NCI-H2196 (cell line): Measurements from ENCODE around the gene KTN1.

Experiments
- DNase-seq: peaks from one replicate; lab custom pipeline; 2025; ENCODE audit not compliant: unreplicated experiment; lab: John Stamatoyannopoulos, UW

KTN1 gene

DNA sequence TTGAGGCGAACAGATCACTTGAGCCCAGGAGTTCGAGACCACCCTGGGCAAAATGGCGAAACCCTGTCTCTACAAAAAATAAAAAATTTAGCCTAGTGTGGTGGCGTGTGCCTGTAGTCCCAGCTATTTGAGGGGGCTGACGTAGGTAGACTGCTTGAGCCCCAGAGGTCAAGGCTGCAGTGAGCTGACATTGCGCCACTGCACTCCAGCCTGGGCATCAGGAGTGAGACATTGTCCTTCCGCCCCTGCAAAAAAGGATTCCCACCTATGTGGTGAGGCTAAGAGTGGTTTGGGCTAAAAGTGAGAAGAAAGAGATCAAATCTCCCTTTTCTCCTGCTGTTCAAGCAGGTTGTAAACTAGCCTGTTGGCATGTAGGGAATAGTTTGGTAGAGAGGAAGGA lies 5.0 kb upstream of the KTN1 start:
- no peak for DNase-seq

DNA sequence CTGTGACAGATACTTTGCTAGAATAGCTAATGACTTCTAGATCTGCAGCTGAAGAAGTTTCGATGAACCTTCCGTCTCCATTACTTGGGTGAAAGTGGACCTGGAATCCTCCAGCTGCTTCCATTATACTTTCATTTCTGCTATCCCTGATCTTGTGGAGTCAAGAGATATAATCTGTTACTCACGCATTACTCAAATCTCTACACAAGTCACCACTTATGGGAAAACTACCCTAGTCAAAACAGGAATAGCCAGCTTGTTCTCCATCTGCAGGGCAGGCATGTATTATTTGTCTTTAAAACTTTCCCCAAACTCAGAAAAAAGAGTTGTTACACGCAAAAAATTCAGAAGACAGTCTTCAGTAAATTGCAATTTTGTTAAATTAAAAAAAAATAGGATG lies 2.8 kb upstream of the KTN1 start:
- DNase-seq = no peak

DNA sequence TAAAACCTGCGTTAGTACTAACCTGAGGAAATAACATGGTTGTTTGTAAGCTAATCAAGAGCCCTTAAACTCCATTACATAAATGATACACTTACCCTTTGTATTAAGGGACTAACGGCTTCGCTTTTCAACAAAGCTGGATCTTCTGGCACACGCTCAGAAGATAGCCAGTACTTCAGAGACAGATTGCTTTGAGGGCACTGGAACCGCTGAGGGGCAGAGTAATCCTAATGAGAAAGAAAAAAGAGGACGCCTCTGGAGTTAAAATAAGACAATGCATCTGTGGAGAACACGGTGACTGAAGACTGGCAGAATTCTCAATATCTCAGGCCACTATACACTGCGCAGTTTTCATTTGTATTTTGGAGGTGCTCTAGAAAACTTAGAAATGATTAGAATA lies 1.5 kb upstream of the KTN1 start:
- DNase-seq = no peak

DNA sequence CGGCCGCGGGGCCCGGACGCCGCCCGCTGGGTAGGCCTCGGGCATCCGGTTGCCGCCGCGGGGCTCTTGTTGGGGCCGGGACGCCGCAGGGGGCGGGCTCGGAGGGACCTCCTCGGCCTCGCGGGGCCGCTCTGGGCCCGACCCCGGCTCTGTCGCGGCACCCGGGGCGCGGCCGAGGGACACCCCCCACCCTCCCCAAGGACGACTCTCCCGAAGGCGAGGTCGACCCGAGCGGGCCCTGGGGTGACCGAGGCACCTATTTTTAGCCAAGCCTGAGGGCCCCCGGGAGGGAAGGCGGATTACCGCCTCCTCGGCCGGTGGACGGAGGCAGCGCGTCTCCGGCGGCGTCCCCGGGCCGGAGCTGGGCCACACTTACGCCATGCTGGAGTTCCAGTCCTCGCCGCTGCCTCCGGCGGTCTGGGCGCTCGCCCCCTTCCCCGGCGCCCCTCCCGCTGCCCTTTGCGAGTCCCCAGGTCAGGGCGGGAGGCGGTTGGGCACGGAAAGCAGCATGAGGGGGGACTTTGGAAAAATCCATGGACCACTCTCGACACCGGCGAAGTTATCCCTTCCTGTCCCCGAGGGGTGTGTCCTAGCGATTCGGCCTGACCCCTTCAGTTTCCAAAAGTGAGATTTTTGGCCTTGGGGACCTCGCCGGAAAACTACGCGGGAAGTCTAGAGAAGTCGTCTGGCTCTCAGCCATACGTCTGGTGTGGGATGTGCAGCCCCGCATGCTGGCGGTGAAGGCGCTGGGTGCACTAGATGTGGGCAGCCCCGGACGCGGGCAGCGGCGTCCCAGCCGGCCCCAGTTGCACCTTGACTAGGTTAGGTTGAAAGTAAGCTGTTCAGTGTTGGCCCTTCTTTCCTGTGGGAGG lies 699 bp downstream of the KTN1 start:
- peak; percentile 33 for DNase-seq

DNA sequence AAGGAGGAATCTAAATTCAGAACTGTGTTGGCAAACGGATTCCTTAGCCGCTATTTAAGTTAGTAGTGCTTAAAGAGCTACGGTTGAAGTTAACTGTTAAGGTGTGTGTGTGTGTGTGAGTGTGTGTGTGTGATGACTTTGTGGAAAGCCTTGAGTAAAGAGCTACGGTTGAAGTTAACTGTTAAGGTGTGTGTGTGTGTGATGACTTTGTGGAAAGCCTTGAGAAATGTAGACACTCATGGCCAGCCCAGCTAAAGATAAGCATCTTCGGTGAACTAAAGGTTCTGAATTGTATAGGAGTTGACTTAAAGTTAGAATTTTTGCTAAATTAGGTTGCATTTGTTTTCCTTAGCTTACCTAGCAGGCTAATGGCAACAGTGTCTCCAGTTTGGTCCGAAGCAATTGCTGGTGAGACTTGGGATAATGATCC lies 1.4 kb downstream of the KTN1 start:
- no peak for DNase-seq

DNA sequence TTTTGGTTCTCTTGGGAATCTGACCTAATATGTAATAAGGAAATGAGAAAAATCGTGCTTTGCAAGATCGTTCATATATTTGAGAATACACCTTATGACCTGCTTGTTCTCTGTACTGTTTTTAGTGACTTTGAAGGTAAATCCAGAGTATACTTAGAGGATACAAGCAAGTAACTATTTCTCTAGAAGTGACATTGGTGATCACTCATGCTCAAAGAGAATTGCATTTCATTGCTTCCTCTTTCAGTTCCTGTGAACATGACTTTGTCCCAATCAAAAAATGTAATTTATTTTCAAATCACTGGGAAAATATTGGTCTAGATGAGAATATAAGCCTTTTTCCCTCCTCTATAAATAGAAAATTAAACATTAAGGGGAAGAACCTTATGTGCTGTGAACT lies 2.7 kb downstream of the KTN1 start:
- no peak for DNase-seq

DNA sequence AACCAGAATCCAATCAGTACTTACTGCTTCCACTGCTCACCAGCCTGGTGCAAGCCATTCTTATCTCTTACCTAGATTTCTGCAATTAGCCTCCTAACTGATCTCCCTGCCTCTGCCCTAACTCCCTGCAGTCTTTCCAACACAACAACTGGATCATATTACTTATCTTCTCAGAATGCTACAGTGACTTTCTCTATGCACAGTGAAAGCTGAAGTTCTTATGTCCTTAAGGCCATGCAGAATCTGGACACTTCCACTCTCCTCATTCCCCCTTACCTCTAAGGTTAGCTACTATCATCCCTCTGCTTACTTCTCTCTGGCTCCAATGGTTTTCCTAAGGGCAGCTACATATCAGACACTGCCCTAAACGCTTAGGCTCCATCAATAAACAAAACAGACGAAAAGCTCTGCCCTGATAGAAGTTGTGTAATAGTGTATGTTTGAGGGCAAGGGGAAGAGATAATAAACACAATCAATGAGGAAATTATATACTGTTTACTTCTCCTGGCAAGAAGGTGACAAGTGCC lies 4.0 kb downstream of the KTN1 start:
- DNase-seq = no peak

DNA sequence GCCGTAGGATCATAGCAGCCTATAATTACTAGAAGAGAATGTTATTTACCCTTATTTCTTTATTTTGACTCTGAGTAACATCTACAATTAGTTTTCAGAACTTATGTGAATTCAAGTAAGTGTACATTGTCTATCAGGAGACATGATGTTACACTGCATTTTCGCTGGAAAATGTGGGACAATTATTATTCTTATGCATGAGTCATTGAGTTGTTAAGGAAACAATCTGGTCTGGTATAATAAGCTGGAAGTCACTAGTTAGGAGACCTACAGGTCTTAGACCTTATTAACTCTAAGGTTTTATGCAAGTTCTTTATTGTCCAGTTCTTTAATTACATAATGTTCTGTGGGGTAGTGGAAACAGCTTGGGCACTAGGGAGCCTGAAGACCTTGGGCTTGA lies 5.8 kb downstream of the KTN1 start:
- DNase-seq = no peak

DNA sequence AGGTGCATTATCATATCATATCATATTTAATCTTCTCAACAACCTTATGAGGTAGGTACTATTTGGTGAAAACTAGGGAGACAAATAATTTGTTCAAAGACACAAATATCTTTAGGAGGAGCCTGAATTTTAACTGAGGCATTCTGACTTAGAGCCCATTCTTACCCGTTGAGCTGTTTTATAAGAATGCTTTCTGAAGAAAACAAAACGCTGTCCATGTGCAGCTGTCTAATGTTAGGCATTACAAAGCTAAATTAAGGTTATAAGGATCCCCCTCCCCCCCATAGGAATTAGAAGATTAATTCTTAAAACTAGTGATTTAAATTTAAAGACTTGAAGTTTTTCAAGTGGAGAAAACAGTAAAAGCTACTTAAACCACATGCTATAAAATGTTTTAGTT lies 6.4 kb downstream of the KTN1 start:
- no peak for DNase-seq

DNA sequence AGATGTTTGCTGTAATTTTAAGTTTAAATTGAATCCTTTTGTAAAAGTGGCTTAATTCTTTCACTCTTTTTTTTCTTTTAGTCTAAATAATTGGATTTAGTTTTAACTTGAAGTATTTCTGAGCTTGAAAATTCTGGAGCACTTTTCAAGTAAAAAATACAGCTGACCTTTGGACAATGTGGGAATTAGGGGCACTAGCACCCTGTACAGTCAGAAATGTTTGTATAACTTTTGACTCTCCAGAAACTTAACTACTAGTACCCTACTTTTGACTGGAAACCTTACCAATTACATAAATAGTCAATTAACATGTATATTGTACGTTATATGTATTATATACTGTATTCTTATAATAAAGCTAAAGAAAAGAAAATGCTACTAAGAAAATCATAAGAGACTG lies 7.8 kb downstream of the KTN1 start:
- DNase-seq = no peak

DNA sequence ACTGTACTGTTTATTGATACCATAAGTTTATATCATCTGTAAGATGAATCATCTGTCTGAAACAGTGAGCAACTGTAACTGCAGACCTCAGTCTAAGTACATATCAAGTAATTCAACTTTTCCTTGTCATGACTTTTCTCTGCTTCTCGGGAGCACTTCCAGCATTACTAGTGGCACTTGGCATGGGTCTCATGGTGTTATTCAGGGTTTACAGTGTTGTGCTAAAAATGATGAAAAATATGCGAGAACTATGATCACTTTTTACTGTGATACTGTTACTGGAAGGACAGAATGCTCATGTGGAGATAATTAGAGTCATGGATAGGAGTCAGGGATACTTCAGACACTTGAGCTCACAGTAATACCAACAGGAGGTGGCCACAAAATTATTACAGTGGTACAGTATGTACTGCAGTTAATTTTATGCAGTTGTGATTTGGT lies 8.3 kb downstream of the KTN1 start:
- no peak for DNase-seq

DNA sequence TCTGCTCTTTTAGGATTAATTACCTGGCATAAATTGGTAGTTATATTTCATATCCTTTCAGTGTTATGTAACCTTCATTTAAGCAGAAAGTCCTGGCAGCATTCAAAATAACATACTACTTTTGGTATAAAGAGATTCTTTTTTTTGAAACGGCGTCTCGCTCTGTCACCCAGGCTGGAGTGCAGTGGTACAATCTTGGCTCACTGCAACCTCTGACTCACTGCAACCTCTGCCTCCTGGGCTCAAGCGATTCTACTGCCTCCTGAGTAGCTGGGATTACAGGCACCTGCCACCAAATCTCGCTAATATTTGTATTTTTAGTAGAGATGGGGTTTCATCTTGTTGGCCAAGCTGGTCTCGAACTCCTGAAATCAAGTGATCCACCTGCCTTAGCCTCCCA lies 9.2 kb downstream of the KTN1 start:
- no peak for DNase-seq

DNA sequence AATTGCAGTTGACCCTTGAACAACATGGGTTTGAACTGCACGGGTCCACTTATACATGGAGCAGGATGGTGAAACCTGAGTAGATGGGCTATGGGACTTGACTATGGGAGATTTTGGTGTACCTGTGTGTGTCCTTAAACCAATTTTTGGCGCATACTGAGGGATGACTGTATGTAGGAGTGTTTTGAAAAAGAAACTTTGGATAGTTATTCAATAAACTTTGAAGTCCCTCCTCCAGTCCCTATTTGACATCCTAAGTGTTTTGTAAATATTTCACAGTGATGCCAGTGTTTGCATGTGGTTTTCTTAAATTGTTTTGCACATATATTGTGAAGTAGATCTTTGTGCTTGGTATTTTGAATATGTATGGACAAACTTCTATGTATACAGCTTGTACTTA lies 12.4 kb downstream of the KTN1 start:
- no peak for DNase-seq

DNA sequence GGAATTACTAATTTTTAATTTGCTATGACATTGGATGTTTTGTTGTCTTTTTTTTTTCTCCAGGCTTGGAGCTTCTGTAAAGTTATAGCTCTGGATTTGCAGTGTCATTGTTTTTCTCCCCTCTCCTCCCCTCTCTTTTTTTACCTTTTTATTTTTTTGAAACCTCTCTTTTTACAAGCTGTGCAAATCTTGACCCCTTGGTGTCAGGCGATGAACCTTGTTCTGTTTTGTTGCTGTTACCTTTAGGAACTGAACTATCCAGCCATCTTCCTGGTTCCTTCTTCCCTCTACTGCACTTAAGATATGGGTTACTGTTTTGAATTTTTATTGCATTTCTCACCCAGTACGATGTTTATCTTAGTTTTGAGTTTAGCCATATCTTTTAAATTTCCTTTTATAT lies 13.7 kb downstream of the KTN1 start:
- DNase-seq = no peak

DNA sequence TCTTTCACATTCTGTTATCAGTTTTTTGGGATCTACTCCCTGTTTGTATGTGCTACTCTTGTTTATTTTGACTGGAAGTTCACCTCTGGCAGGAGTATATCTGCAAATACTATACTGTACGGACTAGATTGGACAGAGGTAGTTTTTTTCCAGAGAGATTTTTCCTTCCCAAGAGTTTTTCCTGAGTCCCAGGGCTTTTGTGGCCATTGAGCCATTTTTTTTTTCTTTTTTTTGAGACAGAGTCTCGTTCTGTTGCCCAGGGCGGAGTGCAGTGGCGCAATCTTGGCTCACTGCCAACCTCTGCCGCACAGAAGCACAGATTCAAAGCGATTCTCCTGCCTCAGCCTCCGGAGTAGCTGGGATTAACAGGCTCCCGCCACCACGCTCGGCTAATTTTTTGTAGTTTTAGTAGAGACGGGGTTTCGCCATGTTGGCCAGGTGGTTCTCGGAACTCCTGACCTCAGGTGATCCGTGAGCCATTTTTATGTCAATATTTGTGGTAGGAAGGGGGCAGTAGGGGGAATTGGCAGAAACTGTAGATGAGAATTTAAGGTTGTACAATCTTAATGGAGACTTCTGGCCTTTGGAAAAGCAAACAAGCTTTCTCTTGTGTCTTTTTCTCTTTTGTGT lies 19.4 kb downstream of the KTN1 start:
- no peak for DNase-seq

DNA sequence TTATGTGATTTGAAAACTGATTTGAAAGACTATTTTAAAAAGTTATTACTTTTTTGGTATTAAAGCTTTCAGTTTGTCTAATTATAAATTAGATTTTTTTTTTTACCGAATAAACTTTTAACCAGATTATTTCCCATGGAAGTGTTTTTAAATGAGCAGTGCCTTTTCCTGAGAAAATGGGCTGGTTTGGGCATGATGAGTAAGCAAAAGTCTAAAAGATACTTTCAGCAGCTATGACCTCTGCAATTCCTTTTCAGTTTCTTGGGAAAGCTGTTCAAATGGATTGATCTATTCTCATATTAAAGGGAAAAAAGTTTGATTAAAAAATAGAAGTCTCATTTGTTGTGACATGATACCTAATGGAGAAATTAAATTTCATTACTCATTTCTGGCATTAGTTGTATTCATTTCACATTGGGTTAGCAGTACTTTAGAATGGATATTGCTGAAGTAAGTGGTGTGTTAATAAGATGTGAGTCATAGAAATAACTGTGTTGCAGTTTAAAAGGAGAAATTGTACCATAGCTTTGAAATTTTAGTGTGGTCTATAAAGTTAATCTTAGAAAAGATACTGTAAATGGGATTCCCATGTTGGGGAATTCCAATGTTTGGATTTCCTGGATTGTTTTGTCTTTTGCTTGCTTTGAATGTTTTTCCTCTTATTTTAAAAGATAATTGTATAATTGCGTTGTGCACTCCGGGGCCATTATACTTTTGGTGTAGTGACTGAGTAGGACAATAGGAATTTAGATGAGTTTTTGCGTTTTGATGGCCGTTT lies 21.0 kb downstream of the KTN1 start:
- DNase-seq = no peak

DNA sequence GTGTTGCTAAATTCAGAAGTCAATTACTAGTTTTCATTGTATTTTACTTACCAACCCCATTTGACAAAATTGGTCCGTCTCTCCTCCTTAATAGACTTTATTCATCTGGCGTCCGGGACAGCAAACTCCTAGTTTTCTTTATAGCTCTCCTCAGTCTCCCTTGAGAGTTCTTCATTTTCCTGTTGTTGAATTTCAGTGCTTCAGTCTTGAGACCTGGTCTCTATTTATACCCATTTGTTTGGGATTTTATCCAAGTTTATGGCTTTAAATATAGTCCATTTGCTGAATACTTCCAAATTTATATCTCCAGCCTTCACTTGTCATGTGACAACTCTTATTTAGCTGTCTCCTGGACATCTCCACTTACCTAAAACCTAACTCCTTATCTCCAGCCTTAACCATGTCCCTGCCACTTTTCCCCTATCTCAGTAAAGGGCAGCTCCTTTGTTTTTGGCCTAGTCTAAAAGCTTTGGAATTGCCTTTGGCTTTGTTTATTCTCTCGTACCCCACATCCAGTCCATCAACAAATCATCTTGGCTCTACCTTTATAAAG lies 23.5 kb downstream of the KTN1 start:
- no peak for DNase-seq

DNA sequence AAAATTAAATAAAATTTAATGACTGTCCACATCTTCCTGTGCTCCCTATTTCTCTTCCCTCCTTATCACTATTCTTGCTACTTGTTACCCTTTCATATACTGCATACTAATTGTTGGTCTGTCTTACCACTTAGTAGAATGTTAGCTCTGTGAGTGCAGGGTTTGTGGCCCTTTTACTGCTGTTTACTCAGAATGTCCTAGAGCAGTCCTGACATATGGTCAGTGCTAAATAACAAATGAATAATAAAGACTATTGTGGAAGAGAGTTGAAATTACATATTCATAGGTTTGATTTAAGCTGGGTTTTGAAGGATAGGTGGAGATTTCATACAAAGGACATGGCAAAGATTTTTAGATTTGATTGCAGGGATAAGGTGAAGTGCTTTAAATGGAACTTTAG lies 24.5 kb downstream of the KTN1 start:
- DNase-seq = no peak

DNA sequence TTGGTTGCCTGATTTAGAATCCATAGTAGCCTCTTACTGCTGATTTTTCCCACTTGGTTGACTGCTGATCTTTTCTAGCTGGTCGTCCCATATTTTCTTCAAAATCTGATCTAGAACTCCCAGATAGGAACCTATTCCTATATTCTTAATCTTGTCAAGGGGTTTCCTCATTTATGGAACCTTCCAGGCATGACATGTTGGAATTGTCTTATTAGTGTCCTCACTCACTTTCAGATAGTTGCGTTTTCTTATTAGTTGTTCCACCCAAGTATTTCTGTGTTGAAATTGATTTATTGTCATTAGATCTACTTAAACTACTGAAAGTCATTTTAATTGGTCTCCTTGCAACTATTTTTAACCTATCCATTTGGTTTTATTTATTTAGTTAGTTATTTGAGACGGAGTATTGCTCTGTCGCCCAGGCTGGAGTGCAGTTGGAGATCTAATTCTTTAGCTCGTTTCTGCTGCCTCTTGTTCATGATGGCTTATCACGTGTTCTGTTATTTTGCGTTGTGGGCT lies 25.0 kb downstream of the KTN1 start:
- DNase-seq = no peak

DNA sequence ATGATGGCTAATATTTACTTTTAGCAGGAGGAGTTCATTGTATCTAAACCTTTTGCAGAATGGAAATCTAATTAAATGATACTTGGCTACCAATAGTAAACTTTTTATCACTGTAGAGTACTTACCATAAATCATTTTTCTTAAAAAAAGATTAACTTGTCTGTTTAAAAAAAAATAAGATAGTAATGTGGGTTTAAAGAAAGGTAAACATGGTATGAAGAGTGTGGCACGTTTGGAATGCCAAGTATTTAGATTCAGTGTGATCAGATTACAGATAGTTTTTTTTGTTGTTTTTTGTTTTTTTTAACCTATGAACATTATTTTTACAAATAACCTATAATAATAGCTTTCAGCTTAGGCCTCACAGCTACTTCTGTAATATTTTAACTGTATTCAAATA lies 25.8 kb downstream of the KTN1 start:
- DNase-seq = no peak

DNA sequence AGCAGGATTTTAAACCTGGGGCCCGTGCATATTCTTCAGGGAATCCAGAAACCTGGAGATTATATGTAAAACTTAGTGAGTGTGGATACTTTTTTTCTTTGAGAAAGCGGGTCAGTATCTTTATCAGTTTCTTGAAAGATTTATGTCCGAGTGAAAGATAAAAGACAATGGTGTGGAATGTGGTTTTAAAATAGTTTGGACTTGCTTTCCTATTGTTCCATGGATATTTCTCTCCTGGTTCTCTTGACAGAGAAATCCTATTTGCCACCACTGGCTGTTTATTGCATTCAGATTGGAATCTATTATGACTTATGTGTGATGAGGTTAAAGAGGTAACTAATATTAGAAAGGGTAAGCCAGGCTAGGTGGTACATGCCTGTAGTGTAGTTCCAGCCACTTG lies 27.4 kb downstream of the KTN1 start:
- DNase-seq = no peak
